Fibroblast of lung (primary cell): ENCODE data around the gene KRT16. TPM values are rescaled to one million over a fixed set of nuclear protein-coding genes. Genes with fewer than 3 reads are reported as not detected.
"Not testable (repeated sequence)": the region's sequence is repeated elsewhere in the genome, so short reads cannot be mapped to it uniquely, and the experiment has no call there.

ENCODE experiments used
- DNase-seq, 2 donors: peaks; one replicate each; pipeline versions ENCODE4 v3.0.0 to v3.0.0-alpha.2; 2010; ENCODE audit warnings: low read depth in 2 of 2
- H2AFZ ChIP-seq: 2 replicates; pipeline ENCODE4 v1.5.1; 2012; ENCODE audit warnings: low read length, control low read depth, inconsistent platforms
- H3K27ac ChIP-seq: 2 replicates; pipeline ENCODE4 v1.5.1; 2011; ENCODE audit warnings: low read length, control low read depth; ENCODE audit not compliant: insufficient read depth
- H3K27me3 ChIP-seq: 2 replicates; pipeline ENCODE4 v1.5.1; 2011; ENCODE audit warnings: mild to moderate bottlenecking, low read length; ENCODE audit not compliant: control insufficient read depth, insufficient read depth
- H3K36me3 ChIP-seq: 2 replicates; pipeline ENCODE4 v1.5.1; 2011; ENCODE audit warnings: low read length; ENCODE audit not compliant: control insufficient read depth, insufficient read depth
- H3K4me1 ChIP-seq: 2 replicates; pipeline ENCODE4 v1.5.1; 2011; ENCODE audit warnings: low read length; ENCODE audit not compliant: control insufficient read depth, insufficient read depth; ENCODE audit errors: extremely low read depth
- H3K4me2 ChIP-seq: 2 replicates; pipeline ENCODE4 v1.5.1; 2011; ENCODE audit warnings: low read length, control low read depth; ENCODE audit not compliant: insufficient read depth; ENCODE audit errors: extremely low read depth
- H3K4me3 ChIP-seq, 4 experiments: fragments of 200-600 bp in 1 of 4; sonication (generic) in 1 of 4; replicated peaks in 1 of 4; 2 replicates each; pipeline ENCODE4 v1.5.1; 2011 to 2016; ENCODE audit warnings: low read length in 4 of 4, low read depth in 3 of 4, mild to moderate bottlenecking in 3 of 4, control low read depth in 2 of 4, inconsistent platforms in 1 of 4, mixed read lengths in 1 of 4; ENCODE audit not compliant: insufficient read depth in 1 of 4; ENCODE audit errors: control extremely low read depth in 1 of 4
- H3K79me2 ChIP-seq: 2 replicates; pipeline ENCODE4 v1.5.1; 2012; ENCODE audit warnings: mild to moderate bottlenecking, low read length, inconsistent platforms; ENCODE audit not compliant: control insufficient read depth, insufficient read depth
- H3K9ac ChIP-seq: 2 replicates; pipeline ENCODE4 v1.5.1; 2011; ENCODE audit warnings: mild to moderate bottlenecking, low read length, control low read depth; ENCODE audit not compliant: insufficient read depth
- H3K9me3 ChIP-seq: 2 replicates; pipeline ENCODE4 v1.5.1; 2012; ENCODE audit warnings: low read depth, low read length; ENCODE audit not compliant: control insufficient read depth, insufficient read depth
- H4K20me1 ChIP-seq: 2 replicates; pipeline ENCODE4 v1.5.1; 2011; ENCODE audit warnings: low read length; ENCODE audit not compliant: control insufficient read depth, insufficient read depth; ENCODE audit errors: extremely low read depth
- CTCF ChIP-seq, 2 donors: IDR thresholded peaks in 1 of 2; conservative IDR thresholded peaks in 1 of 2; 1 replicate in 1 of 2; 2 replicates in 1 of 2; pipeline ENCODE4 v1.5.1; 2011 to 2012; ENCODE audit warnings: low read length in 2 of 2, control low read depth in 1 of 2, inconsistent platforms in 1 of 2, low read depth in 1 of 2, mild to moderate bottlenecking in 1 of 2
- EZH2 ChIP-seq: IDR thresholded peaks from 2 replicates; pipeline ENCODE4 v1.5.1; 2012; ENCODE audit warnings: low read length, control low read depth, mild to moderate bottlenecking; ENCODE audit errors: missing control alignments
- polyA plus RNA-seq, 2 donors: library from polyadenylated mRNA; depleted of rRNA in 1 of 2; stranded (reverse) in 1 of 2; unstranded in 1 of 2; fragments of >200 nt; gene quantifications; 2 replicates each; pipeline ENCODE4 v1.2.1, GENCODE V29; 2011 to 2012; ENCODE audit warnings: missing spikeins in 1 of 2
- total RNA-seq: library from RNA; depleted of rRNA; stranded (reverse); fragments of >200 nt; gene quantifications from 2 replicates; pipeline ENCODE4 v1.2.1, GENCODE V29; 2014

Gene KRT16
- total and polyA plus RNA-seq, 2 donors (not counting 1 experiment from before 2014, with no cell fraction given), result 0.09 TPM; not detected in 1

- H4K20me1 ChIP-seq, result no peaks in the 10 kb centered on the region
- no peak for DNase-seq
- H3K4me2 ChIP-seq, result no peak overlapping the region
- H3K9ac ChIP-seq, result no peak overlapping the region
- peaks cover 4% of the 10 kb centered on the region for H3K4me1 ChIP-seq
- no peak overlapping the region for H3K27ac ChIP-seq
- H3K79me2 ChIP-seq, result no peaks in the 10 kb centered on the region
- no peak for TF ChIP-seq CTCF (conservative IDR thresholded peaks at IDR 0.05 in 1 of 2, IDR thresholded peaks at IDR 0.05 in 1 of 2; ENCODE audit: low read depth in 1 of 2, low read length in 2 of 2)
- no peak for TF ChIP-seq EZH2
- H3K36me3 ChIP-seq, result no peaks in the 10 kb centered on the region
- no peak overlapping the region for H3K4me3 ChIP-seq
- no peak overlapping the region for H2AFZ ChIP-seq
- peaks cover 4% of the 10 kb centered on the region for H3K27me3 ChIP-seq
- no peaks in the 10 kb centered on the region for H3K9me3 ChIP-seq
Measured at GRCh38 chr17:41642252-41643156, 29.9 kb upstream of the KRT16 start.

GRCh38 chr17:41640596-41640995, 28.0 kb upstream of the KRT16 start:
- not testable (repeated sequence) for H3K4me1 ChIP-seq, H3K9ac ChIP-seq, H3K4me2 ChIP-seq, H3K36me3 ChIP-seq, H3K79me2 ChIP-seq, H3K27ac ChIP-seq, H3K4me3 ChIP-seq, DNase-seq, H3K27me3 ChIP-seq, H2AFZ ChIP-seq, H4K20me1 ChIP-seq, H3K9me3 ChIP-seq

GRCh38 chr17:41639492-41640473, 27.2 kb upstream of the KRT16 start:
- Histone ChIP-seq H3K4me2 (no peak overlapping the region), H3K9ac (no peak overlapping the region), H3K4me1 (no peaks in the 10 kb centered on the region), H3K9me3 (no peaks in the 10 kb centered on the region), H4K20me1 (no peaks in the 10 kb centered on the region), H3K4me3 (no peak overlapping the region), H2AFZ (no peak overlapping the region), H3K36me3 (no peaks in the 10 kb centered on the region), H3K79me2 (no peaks in the 10 kb centered on the region), H3K27me3 (peaks cover 4% of the 10 kb centered on the region), H3K27ac (no peak overlapping the region)
- TF ChIP-seq EZH2, result no peak
- TF ChIP-seq CTCF (conservative IDR thresholded peaks at IDR 0.05 in 1 of 2, IDR thresholded peaks at IDR 0.05 in 1 of 2; ENCODE audit: low read depth in 1 of 2, low read length in 2 of 2), result no peak
- DNase-seq, result peak in 1 of 2 donors; percentile 61
